Right kidney (tissue), 1 donor: ENCODE data around the gene KLRC3.
"Not testable (repeated sequence)": the region's sequence is repeated elsewhere in the genome, so short reads cannot be mapped to it uniquely, and the experiment has no call there.

Source experiments
- DNase-seq: peaks from one replicate; pipeline ENCODE4 v3.0.0-alpha.2; 2016

Gene KLRC3

GRCh38 chr12:10400829-10401228 is 19.6 kb downstream of the KLRC3 start:
- no peak for DNase-seq

- DNase-seq = no peak
These were observed 22.2 kb downstream of the KLRC3 start for GRCh38 chr12:10398168-10398567.

GRCh38 chr12:10397296-10397695 is 23.1 kb downstream of the KLRC3 start:
- DNase-seq = no peak

- DNase-seq = not testable (repeated sequence)
These were observed 24.2 kb downstream of the KLRC3 start for GRCh38 chr12:10396176-10396575.

- no peak for DNase-seq
These were observed 24.9 kb downstream of the KLRC3 start for GRCh38 chr12:10395390-10395998.

- DNase-seq = not testable (repeated sequence)
These were observed 25.8 kb downstream of the KLRC3 start for GRCh38 chr12:10394531-10395152.

GRCh38 chr12:10393291-10393690 is 27.1 kb downstream of the KLRC3 start:
- no peak for DNase-seq

GRCh38 chr12:10392394-10392930 is 27.9 kb downstream of the KLRC3 start:
- no peak for DNase-seq

- not testable (repeated sequence) for DNase-seq
These were observed 29.4 kb downstream of the KLRC3 start for GRCh38 chr12:10390991-10391390.

- DNase-seq = no peak
These were observed 30.5 kb downstream of the KLRC3 start, which contains the start of gene KLRK1 for GRCh38 chr12:10389904-10390303. Gene KLRK1, minus strand, starts transcription at chr12:10390041. Its CDS starts 1,231 bp downstream, at chr12:10388810.

- no peak for DNase-seq
These were observed 31.6 kb downstream of the KLRC3 start for GRCh38 chr12:10388624-10389413.

- DNase-seq = not testable (repeated sequence)
These were observed 32.9 kb downstream of the KLRC3 start for GRCh38 chr12:10387498-10387897.

GRCh38 chr12:10386857-10387256 is 33.5 kb downstream of the KLRC3 start:
- DNase-seq = no peak

GRCh38 chr12:10385166-10385613 is 35.2 kb downstream of the KLRC3 start:
- DNase-seq = no peak

GRCh38 chr12:10384191-10384590 is 36.2 kb downstream of the KLRC3 start:
- no peak for DNase-seq

- DNase-seq = no peak
These were observed 38.3 kb downstream of the KLRC3 start for GRCh38 chr12:10381928-10382628.

GRCh38 chr12:10378737-10379136 is 41.7 kb downstream of the KLRC3 start:
- DNase-seq = not testable (repeated sequence)

GRCh38 chr12:10374624-10375018 is 45.8 kb downstream of the KLRC3 start:
- DNase-seq = no peak

GRCh38 chr12:10372559-10372958 is 47.8 kb downstream of the KLRC3 start:
- no peak for DNase-seq

- not testable (repeated sequence) for DNase-seq
These were observed 48.4 kb downstream of the KLRC3 start for GRCh38 chr12:10371893-10372535.

- no peak for DNase-seq
These were observed 50.6 kb downstream of the KLRC3 start for GRCh38 chr12:10369557-10370415.
